HG02678 (cell line): ENCODE measurements around the gene MAST4.

Experiments used
- ATAC-seq: cut with Tn5 transposase; IDR thresholded peaks from one replicate; pipeline ENCODE4 v1.9.1; 2021; ENCODE audit warnings: mild to moderate bottlenecking, moderate library complexity; ENCODE audit not compliant: unreplicated experiment

MAST4 gene

DNA sequence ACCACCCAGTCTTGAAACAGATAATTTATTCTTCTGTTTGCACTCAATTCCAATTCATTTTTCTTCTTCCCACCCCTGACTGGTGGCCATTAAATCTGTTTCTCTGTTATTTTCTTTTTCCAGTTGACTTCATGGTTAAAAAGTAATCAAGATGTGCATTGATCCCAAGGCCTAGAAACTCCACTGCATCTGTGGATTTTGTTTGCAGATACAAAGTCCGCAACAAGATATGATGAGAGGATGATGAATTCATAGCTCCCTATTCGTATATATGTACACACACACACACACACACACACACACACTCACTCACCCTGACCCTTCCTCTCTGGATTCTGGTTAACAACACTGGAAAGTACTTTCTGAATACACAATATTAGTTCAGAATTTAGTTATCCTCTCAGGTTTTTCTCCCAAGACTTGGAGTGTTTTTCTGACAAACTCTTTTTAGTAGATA lies 548.0 kb downstream of the MAST4 start:
- no peak for ATAC-seq

DNA sequence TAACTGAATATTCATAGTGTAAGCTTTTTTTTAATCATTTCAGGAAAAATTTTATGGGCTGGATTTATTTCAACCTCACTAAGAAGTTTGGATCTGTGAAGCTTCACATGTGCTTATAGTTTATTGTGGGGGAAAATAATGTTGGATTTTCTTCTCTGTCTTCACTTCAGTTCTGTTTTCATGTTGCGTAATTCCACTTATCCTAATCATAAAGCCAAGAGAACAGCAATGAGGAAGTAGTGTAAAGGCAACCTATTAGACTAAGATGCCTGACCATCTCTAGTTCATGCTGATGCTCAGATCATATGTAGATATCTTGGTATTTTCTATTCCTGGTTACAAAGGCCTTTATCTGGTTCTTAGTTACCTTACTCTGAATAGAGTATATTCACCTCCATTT lies 550.4 kb downstream of the MAST4 start:
- ATAC-seq: no peak

DNA sequence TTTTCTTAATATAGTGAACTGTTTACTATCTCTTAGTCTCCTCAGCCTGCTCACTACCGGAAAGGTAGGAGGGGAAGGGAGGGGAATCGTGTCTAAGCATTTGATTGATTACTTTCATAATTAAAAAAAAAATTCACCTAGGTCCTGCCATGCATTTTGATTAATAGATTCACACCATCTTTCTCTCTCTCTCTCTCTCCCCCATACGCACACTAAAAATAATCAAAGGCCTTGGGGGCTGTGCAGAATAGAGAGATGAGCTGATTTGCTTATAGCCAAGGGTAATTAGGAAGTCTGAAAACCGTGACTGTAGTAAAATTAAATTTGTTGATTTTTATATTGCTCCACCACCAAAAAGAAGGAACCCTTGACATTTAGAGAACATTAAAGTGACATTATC lies 550.8 kb downstream of the MAST4 start:
- ATAC-seq: no peak

GRCh38 chr5:67147760-67148159 lies 551.6 kb downstream of the MAST4 start:
- ATAC-seq: no peak

- no peak for ATAC-seq
Observed at GRCh38 chr5:67149057-67149950, 553.1 kb downstream of the MAST4 start.

DNA sequence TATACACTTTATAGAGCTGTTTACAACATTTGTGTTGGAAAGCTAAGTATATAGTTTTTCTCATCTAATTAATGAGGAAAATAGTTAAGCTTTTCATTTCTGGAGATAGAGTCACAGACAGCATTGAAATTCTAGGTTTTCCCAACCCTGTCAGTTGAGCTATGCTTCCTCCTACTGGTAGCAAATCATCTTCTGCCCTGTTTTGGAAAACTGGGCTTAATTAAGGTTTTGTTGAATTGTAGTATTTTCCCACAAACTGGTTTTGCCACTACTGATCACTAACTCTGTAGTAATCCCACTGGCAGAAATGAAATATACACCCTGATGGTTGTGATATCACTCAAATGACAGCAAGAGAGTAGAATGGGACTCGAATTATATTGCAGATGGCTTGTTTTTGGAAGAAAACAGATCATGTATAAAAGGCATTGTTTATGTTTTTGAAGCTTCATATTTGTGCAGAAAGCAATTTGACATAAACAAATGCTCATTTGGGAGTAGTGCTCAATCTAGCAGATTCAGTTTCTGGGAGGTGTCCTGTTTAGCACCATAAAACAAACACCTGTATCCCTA lies 553.8 kb downstream of the MAST4 start:
- no peak for ATAC-seq

DNA sequence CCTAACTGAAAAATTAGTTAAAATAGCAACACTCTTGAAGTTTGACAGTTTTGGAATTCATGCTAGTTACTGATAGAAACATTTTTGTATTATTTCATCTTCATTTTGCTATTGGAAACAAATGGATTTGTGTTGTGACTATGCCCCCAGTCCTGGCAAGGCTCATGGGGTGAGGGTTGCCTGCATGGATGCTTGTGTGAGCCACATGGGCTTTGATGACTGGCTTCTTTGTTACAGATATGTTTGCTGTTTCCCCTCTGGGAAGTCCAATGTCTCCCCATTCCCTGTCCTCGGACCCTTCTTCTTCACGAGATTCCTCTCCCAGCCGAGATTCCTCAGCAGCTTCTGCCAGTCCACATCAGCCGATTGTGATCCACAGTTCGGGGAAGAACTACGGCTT lies 556.2 kb downstream of the MAST4 start:
- no peak for ATAC-seq

- no peak for ATAC-seq
Observed at GRCh38 chr5:67153292-67153691, 557.1 kb downstream of the MAST4 start.

DNA sequence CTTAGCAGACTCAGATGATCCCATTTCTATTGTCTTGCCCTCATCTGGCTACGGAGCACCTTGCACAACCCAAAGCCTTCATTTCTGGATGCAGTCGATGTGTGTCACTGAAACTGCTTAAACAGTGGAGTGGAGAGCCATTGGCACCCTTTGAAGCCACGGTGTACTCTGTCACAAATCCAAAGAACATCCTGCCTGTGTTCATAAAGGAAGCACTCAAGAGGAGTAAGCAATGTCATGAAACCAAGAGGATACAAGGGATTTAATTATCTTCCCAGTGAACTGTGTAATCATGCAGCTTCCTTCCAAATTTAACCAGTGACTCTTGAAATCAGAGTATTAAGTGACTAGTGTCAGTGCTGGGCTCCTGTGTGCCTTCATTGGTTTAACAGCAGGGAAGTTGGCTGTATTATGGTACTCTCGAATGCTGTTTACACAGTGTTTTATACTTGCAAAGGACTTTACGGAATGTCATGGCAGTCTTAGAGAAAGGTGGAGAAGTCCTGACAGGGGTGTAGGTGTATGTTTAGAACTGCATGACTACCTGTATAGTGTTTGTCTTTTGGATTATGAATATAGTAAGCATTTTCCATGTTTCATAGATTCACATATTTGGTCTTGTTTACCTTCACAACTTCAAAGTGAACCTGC lies 558.5 kb downstream of the MAST4 start:
- no peak for ATAC-seq

DNA sequence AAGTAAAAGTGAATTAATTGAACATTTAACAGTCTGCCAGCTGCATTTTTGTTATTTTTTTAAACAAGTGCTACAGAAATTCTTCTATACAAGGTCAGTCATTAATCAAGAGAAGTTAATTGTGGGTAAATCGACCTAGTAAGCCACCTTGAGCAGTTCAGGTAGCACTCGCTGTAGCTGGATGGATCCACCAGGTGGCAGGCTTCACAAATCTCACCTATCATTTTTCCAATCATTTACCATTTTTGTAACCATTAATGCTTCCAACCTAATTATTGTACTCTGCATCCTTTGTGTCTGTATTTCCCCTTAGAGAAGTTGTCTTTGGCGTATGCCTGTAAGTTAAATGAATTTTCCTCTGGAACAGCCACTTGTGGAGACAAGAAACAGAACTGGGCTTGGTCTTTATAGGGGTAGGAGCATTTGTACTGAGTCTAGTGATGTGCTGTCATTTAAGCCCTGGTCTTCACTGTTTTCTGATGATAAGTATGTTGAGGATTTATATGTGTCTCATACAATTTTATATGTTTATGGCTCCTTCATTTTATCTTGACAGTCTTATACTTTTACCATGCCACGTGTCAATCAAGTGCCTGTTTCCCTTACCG lies 560.9 kb downstream of the MAST4 start:
- peak; percentile 75 for ATAC-seq

DNA sequence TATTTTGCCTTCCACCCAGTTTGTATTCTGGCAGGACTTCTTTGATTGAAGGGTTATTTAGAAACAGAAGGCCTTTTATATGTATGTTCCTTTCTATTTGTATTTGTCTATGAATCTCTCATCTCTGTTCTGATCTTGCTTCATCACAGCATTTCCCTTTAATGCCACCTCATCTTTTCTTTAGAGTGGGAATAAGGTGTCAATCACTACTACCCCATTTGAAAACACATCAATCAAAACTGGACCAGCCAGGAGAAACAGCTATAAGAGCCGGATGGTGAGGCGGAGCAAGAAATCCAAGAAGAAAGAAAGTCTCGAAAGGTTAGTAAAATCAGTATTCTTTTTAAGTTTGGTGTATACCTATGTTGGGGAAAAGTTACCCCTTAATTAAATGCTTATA lies 564.1 kb downstream of the MAST4 start:
- no peak for ATAC-seq

- no peak for ATAC-seq
Observed at GRCh38 chr5:67160985-67161384, 564.8 kb downstream of the MAST4 start.

DNA sequence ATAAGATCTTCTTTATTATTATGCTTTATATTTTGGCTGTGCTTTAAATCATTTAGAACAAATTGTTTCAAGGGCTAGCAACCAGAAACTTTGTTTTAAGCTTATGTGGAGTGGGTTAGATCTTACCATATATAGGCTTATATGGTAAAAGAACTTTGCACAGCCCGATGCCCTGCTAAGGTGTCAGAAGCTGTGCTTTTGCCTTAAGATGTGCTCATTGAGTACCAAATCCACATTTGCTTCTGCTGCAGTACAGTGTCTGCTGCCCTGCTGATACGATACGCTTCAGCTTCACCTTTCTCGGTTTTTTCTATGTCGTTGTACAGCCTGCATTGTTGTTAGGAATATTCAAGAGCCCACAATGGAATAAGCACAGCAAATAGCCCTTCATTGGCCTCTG lies 565.6 kb downstream of the MAST4 start:
- no peak for ATAC-seq

- ATAC-seq: no peak
Observed at GRCh38 chr5:67163231-67163756, 567.1 kb downstream of the MAST4 start.

- ATAC-seq: no peak
Observed at GRCh38 chr5:67163863-67164595, 567.8 kb downstream of the MAST4 start.

DNA sequence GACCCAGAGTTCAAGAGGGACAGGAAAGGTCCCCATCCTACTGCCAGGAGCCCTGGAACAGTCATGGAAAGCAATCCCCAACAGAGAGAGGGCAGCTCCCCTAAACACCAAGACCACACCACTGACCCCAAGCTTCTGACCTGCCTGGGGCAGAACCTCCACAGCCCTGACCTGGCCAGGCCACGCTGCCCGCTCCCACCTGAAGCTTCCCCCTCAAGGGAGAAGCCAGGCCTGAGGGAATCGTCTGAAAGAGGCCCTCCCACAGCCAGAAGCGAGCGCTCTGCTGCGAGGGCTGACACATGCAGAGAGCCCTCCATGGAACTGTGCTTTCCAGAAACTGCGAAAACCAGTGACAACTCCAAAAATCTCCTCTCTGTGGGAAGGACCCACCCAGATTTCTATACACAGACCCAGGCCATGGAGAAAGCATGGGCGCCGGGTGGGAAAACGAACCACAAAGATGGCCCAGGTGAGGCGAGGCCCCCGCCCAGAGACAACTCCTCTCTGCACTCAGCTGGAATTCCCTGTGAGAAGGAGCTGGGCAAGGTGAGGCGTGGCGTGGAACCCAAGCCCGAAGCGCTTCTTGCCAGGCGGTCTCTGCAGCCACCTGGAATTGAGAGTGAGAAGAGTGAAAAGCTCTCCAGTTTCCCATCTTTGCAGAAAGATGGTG lies 568.8 kb downstream of the MAST4 start:
- ATAC-seq: no peak

DNA sequence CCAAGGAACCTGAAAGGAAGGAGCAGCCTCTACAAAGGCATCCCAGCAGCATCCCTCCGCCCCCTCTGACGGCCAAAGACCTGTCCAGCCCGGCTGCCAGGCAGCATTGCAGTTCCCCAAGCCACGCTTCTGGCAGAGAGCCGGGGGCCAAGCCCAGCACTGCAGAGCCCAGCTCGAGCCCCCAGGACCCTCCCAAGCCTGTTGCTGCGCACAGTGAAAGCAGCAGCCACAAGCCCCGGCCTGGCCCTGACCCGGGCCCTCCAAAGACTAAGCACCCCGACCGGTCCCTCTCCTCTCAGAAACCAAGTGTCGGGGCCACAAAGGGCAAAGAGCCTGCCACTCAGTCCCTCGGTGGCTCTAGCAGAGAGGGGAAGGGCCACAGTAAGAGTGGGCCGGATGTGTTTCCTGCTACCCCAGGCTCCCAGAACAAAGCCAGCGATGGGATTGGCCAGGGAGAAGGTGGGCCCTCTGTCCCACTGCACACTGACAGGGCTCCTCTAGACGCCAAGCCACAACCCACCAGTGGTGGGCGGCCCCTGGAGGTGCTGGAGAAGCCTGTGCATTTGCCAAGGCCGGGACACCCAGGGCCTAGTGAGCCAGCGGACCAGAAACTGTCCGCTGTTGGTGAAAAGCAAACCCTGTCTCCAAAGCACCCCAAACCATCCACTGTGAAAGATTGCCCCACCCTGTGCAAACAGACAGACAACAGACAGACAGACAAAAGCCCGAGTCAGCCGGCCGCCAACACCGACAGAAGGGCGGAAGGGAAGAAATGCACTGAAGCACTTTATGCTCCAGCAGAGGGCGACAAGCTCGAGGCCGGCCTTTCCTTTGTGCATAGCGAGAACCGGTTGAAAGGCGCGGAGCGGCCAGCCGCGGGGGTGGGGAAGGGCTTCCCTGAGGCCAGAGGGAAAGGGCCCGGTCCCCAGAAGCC lies 569.6 kb downstream of the MAST4 start:
- ATAC-seq: peak; percentile 86

DNA sequence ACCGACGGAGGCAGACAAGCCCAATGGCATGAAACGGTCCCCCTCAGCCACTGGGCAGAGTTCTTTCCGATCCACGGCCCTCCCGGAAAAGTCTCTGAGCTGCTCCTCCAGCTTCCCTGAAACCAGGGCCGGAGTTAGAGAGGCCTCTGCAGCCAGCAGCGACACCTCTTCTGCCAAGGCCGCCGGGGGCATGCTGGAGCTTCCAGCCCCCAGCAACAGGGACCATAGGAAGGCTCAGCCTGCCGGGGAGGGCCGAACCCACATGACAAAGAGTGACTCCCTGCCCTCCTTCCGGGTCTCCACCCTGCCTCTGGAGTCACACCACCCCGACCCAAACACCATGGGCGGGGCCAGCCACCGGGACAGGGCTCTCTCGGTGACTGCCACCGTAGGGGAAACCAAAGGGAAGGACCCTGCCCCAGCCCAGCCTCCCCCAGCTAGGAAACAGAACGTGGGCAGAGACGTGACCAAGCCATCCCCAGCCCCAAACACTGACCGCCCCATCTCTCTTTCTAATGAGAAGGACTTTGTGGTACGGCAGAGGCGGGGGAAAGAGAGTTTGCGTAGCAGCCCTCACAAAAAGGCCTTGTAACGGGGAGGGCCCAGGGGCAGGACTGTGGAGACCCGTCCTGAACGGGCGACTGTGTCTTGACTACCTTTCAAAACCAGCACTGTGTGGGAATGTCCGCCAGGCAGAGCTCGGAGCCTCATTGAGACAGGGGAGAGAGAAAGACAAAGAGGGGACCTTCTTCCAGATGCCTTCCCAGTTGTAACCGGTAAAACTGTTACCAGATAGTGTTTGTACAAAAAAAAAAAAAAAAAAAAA lies 570.5 kb downstream of the MAST4 start:
- ATAC-seq: peak; percentile 57
